Measurements from ENCODE around the gene SLC35B2.

SLC35B2 gene

GRCh38 chr6:44253307-44254101, 3.8 kb downstream of the SLC35B2 start:
- DNase-seq (ENCODE audit: extremely low read depth, low read depth): no peak
- peak; percentile 58 for TF ChIP-seq CTCF (IDR thresholded peaks at IDR 0.05; ENCODE audit: low read depth, low read length, missing control alignments)
- no peak overlapping the region for H3K4me3 ChIP-seq (replicated peaks; ENCODE audit: low read depth, low read length)

GRCh38 chr6:44251576-44252524, 5.5 kb downstream of the SLC35B2 start:
- no peak for DNase-seq (ENCODE audit: extremely low read depth, low read depth)
- TF ChIP-seq CTCF (IDR thresholded peaks at IDR 0.05; ENCODE audit: low read depth, low read length, missing control alignments): no peak
- H3K4me3 ChIP-seq (replicated peaks; ENCODE audit: low read depth, low read length): peak overlapping the region; percentile 7; the same call in 1 of the 2 replicates

GRCh38 chr6:44250718-44251123, 6.6 kb downstream of the SLC35B2 start:
- no peak for DNase-seq (ENCODE audit: extremely low read depth, low read depth)
- peak overlapping the region; percentile 98 for H3K4me3 ChIP-seq (replicated peaks; ENCODE audit: low read depth, low read length)
- TF ChIP-seq CTCF (IDR thresholded peaks at IDR 0.05; ENCODE audit: low read depth, low read length, missing control alignments): no peak

- no peak for DNase-seq (ENCODE audit: extremely low read depth, low read depth)
- peak overlapping the region; percentile 98 for H3K4me3 ChIP-seq (replicated peaks; ENCODE audit: low read depth, low read length)
- TF ChIP-seq CTCF (IDR thresholded peaks at IDR 0.05; ENCODE audit: low read depth, low read length, missing control alignments): no peak
Measured at GRCh38 chr6:44250067-44250717, 7.1 kb downstream of the SLC35B2 start.

- no peak for DNase-seq (ENCODE audit: extremely low read depth, low read depth)
- peak overlapping the region; percentile 98 for H3K4me3 ChIP-seq (replicated peaks; ENCODE audit: low read depth, low read length)
- TF ChIP-seq CTCF (IDR thresholded peaks at IDR 0.05; ENCODE audit: low read depth, low read length, missing control alignments): no peak
Measured at GRCh38 chr6:44249082-44249748, 8.1 kb downstream of the SLC35B2 start.

- no peak for TF ChIP-seq CTCF (IDR thresholded peaks at IDR 0.05; ENCODE audit: low read depth, low read length, missing control alignments)
- DNase-seq (ENCODE audit: extremely low read depth, low read depth): no peak
- peak overlapping the region; percentile 98 for H3K4me3 ChIP-seq (replicated peaks; ENCODE audit: low read depth, low read length)
Measured at GRCh38 chr6:44248579-44248978, 8.7 kb downstream of the SLC35B2 start.
